ENCODE data around the gene SYPL2.
"Not testable (repeated sequence)": the region's sequence is repeated elsewhere in the genome, so short reads cannot be mapped to it uniquely, and the experiment has no call there.

SYPL2 gene

DNA sequence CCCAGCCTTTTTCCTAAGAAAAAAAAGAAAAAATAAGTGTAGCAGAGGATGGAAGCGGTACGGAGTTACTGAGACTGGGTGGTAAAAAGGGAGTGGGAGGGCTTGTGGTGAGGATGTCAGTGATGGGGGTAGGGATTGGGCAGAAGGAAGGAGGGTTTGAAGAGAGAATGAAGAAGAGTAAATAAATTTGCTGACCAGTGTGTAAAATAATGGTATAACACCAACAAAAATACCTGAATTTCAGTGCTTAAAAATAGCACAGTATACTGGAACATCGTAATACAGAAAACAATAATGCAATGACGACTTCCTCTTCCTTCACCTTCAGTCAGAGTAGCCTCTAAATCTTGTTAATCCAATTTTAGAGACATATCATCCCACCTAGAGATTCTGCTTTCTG lies 18.8 kb upstream of the SYPL2 start:
- H3K27me3 Mint-ChIP-seq, result peaks cover 43% of the 10 kb centered on the region
- H3K4me1 Mint-ChIP-seq, result no peaks in the 10 kb centered on the region
- DNase-seq, result no peak
- H3K36me3 Mint-ChIP-seq, result no peaks in the 10 kb centered on the region
- H3K27ac Mint-ChIP-seq, result peak overlapping the region; percentile 16
- H3K9me3 Mint-ChIP-seq, result no peaks in the 10 kb centered on the region
- CTCF ChIA-PET, result interaction anchor here (0.9 to 1.0 kb wide), 2 partner anchors 33 to 41 kb away, joined by 3 read pairs; no protein-coding TSS in a partner anchor
- no peak overlapping the region for H3K4me3 Mint-ChIP-seq

DNA sequence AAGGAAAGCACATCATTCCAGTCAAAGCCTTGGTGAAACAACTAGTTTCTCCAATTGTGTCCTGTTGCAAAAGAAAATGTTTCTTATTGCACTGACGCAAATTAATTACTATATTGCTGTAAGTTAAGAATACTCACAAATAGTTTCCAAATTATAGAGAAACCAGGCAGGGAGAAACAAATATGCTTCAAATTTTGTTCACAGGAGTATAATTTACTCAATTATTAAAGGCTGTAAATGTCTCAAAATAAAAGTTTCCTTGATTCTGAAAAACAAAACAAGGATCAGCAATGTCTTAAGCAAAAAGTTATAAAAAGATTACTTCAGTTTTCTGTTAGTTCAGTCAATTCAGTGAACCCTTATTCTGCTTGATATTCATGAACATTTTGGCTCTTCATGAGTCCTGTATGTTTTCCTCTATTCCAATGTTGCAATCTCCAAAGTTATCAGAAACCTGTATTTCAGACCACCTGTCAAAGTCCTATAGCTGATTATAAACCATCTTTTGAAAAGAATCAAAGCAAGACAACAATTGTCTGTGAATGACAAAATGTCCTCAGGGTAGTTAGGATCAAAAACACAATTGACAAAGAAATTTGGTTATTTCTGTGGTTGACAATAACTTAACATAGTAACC lies 11.7 kb upstream of the SYPL2 start:
- Mint-ChIP-seq H3K27me3 (peaks cover 42% of the 10 kb centered on the region), H3K27ac (no peak overlapping the region), H3K4me3 (no peak overlapping the region), H3K9me3 (peaks cover 19% of the 10 kb centered on the region), H3K4me1 (no peaks in the 10 kb centered on the region), H3K36me3 (peaks cover 2% of the 10 kb centered on the region)
- CTCF ChIA-PET, result no interaction called here
- no peak for DNase-seq

DNA sequence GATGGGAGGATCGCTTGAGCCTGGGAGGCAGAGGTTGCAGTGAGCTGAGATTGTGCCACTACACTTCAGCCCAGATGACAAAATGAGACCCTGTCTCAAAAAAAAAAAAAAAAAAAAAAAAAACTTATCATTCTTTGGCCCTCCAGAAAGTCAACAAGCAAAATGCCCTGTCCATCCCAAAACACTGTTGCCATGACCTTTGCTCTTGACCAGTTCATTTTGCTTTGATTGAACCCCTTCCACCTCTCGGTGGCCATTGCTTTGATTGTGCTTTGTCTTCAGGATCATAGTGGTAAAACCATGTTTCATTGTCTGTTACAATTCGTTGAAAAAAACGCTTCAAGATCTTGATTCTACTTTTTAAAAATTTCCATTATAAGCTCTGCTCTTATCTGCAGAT lies 8.5 kb upstream of the SYPL2 start:
- CTCF ChIA-PET, result interaction anchor here (1.2 kb wide), 1 partner anchor 75 kb away, joined by 3 read pairs; no protein-coding TSS in a partner anchor
- Mint-ChIP-seq H3K4me1 (no peaks in the 10 kb centered on the region), H3K36me3 (peaks cover 2% of the 10 kb centered on the region), H3K27ac (no peak overlapping the region), H3K27me3 (peaks cover 54% of the 10 kb centered on the region), H3K4me3 (no peak overlapping the region), H3K9me3 (peaks cover 19% of the 10 kb centered on the region)
- no peak for DNase-seq

DNA sequence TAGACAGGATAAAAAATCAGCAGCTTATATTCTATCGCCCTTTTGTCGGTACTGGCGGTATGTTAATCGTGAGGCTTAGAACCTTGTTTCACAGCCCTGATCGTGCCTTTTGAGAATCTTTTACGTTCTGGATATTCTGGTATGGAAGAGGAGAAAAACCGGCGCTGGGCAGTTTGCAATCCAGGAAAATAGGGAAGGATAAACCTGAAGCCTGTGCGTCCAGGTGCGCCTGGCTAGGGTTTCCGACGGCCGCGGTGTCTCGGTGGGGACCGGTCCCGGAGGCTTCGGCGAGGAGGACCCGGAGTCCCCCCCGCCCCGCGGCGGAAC lies 258 bp upstream of the SYPL2 start:
- Mint-ChIP-seq H3K27me3 (peaks cover 96% of the 10 kb centered on the region), H3K9me3 (no peaks in the 10 kb centered on the region), H3K27ac (no peak overlapping the region), H3K36me3 (no peaks in the 10 kb centered on the region), H3K4me1 (peaks cover 11% of the 10 kb centered on the region), H3K4me3 (peak overlapping the region; percentile 58)
- DNase-seq, result no peak
- CTCF ChIA-PET, result no interaction called here

DNA sequence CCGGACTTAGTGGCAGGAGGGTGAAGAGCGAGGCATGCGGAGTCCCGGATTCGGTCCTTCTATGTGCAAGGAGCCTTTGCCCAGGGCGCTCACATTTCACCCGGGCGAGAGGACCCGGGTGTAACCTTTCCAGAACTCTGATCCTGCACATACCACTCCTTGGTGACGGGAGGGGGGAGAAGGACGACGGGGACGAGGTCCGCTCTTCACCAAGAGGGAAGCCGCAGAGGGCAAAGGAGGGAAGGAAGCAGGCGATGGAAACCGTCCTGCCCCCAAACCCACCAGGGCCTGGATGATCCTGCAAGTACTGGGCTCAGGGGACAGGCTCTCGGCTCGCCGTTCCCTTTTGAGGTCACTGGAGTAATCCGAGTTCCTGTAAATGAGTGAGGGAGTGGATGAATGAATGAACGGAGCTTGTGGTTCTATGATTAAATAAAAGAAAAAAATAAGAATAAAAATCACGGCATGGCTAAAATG lies 993 bp downstream of the SYPL2 start:
- Mint-ChIP-seq H3K4me3 (no peak overlapping the region), H3K27ac (no peak overlapping the region), H3K4me1 (peaks cover 11% of the 10 kb centered on the region), H3K36me3 (no peaks in the 10 kb centered on the region), H3K27me3 (peaks cover 98% of the 10 kb centered on the region), H3K9me3 (no peaks in the 10 kb centered on the region)
- no peak for DNase-seq
- CTCF ChIA-PET, result no interaction called here

DNA sequence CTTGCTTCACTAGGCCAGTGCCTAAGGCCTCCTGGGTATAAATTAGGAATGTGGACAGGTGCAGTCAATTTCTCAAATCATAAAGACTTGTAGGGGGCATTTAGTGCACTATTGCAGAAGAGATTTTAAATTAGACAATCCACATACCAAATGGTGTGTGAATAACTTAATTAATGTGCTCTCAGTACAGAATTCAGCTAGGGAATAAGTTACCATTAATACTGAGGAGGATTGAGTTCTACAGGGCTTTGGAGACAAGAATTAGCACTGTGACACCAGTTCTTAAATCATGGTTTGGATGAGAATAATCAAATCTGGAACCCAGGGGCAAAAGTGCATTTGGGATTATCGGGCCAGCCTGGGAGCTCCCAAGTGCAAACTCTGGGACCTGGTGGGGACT lies 1.7 kb downstream of the SYPL2 start:
- no peak for DNase-seq
- H3K27ac Mint-ChIP-seq, result no peak overlapping the region
- H3K36me3 Mint-ChIP-seq, result no peaks in the 10 kb centered on the region
- H3K27me3 Mint-ChIP-seq, result peaks cover 99% of the 10 kb centered on the region
- no peaks in the 10 kb centered on the region for H3K9me3 Mint-ChIP-seq
- peaks cover 11% of the 10 kb centered on the region for H3K4me1 Mint-ChIP-seq
- CTCF ChIA-PET, result interaction anchor here (1.0 kb wide), 1 partner anchor 64 kb away, joined by 3 read pairs; no protein-coding TSS in a partner anchor
- H3K4me3 Mint-ChIP-seq, result no peak overlapping the region

DNA sequence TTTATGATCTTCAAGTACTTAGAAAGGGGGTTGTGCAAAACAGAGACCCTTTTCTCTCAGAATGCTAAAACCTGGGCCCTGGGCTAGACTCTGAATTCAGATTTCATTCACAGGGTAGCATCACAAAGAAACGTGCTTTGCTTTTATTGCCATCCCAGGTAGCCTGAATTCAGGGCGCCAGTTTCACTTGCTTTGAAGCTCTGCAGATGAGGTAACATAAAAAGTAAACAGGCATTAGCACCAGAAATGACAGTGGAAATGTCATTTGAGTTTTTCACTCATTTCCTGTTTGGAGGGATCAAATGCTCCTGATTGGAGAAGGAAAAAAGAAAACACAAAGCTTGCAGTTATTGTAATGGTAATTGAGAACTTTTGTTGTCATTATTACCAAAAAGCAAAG lies 2.6 kb downstream of the SYPL2 start:
- H3K27ac Mint-ChIP-seq, result no peak overlapping the region
- no peaks in the 10 kb centered on the region for H3K36me3 Mint-ChIP-seq
- H3K27me3 Mint-ChIP-seq, result peaks cover 97% of the 10 kb centered on the region
- CTCF ChIA-PET, result interaction anchor here (1.0 kb wide), 1 partner anchor 63 kb away, joined by 3 read pairs; no protein-coding TSS in a partner anchor
- DNase-seq, result no peak
- no peak overlapping the region for H3K4me3 Mint-ChIP-seq
- H3K4me1 Mint-ChIP-seq, result peaks cover 11% of the 10 kb centered on the region
- H3K9me3 Mint-ChIP-seq, result no peaks in the 10 kb centered on the region

DNA sequence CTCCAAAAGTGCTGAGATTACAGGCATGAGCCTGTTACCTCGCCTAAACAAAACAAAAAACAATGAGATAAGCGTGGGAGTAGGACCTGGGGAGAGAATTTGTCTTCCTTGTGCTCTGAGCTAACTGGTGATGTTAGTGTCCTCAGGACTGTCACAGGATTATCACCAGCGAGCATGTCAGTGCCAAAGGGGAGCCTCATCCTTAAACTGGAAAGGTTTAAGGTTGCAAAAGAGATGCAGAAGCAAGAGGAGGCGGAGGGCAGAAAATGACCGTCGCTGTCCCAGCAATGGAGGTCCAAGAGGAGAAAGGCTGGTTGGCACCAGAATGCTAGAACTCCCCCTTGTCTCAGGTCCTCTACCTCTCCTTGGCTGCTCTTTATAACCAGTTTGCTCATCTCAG lies 3.9 kb downstream of the SYPL2 start:
- H3K27ac Mint-ChIP-seq, result no peak overlapping the region
- CTCF ChIA-PET, result interaction anchor here (0.6 to 1.0 kb wide), 2 partner anchors 71 to 515 kb away, joined by 3 read pairs; no protein-coding TSS in a partner anchor
- DNase-seq, result no peak
- H3K36me3 Mint-ChIP-seq, result no peaks in the 10 kb centered on the region
- no peaks in the 10 kb centered on the region for H3K9me3 Mint-ChIP-seq
- H3K4me3 Mint-ChIP-seq, result no peak overlapping the region
- peaks cover 96% of the 10 kb centered on the region for H3K27me3 Mint-ChIP-seq
- peaks cover 11% of the 10 kb centered on the region for H3K4me1 Mint-ChIP-seq

DNA sequence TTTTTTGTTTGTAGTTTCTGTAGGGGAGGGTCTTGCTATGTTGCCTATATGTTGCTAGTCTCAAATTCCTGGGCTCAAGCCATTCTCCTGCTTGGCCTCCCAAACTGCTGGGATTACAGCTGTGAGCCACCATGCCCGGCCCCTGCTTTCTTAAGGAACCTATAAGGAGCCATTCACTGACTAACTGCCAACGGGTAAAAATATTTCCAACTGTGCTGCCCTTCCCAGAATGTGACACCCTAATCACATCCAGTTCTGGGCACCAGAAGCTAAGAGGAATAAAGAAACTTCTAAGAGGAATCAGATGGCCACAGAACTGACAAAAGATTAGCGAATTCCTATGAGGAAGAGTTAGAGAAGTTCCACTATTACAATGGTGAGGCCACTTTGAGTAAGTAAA lies 6.4 kb downstream of the SYPL2 start:
- H3K27me3 Mint-ChIP-seq, result peaks cover 92% of the 10 kb centered on the region
- no peaks in the 10 kb centered on the region for H3K9me3 Mint-ChIP-seq
- H3K4me3 Mint-ChIP-seq, result no peak overlapping the region
- CTCF ChIA-PET, result no interaction called here
- H3K27ac Mint-ChIP-seq, result no peak overlapping the region
- peaks cover 4% of the 10 kb centered on the region for H3K4me1 Mint-ChIP-seq
- no peaks in the 10 kb centered on the region for H3K36me3 Mint-ChIP-seq
- DNase-seq, result no peak

DNA sequence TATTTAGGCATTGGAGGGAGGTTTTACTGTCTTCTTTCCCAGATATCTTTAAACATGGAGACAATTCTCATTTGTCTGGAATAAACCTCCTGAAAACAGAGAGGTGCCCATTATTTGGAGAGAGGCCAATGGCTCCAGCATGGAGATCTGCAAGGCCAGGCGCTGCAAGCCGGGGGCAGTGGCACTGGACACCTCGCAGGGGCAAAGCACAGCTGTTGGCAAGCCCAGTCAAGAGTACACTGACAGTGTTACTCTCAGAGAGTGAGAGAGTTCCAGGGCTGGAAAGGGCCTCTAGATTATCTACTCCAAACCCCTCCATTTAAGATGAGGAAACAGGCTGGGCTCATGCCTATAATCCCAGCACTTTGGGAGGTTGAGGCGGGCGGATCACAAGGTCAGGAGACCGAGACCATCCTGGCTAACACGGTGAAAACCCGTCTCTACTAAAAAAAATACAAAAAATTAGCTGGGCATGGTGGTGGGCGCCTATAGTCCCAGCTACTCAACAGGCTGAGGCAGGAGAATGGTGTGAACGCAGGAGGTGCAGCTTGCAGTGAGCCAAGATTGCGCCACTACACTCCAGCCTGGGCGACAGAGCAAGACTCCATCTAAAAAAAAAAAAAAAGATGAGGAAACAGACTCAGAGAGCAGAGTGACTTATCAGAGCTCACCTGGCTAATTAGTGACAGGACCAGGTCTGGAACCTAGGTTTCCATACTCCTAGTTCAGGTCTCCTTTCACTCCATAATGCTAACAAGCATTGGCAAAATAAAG lies 7.1 kb downstream of the SYPL2 start:
- peaks cover 91% of the 10 kb centered on the region for H3K27me3 Mint-ChIP-seq
- not testable (repeated sequence) for DNase-seq, H3K9me3 Mint-ChIP-seq, H3K4me1 Mint-ChIP-seq, H3K4me3 Mint-ChIP-seq, H3K36me3 Mint-ChIP-seq, H3K27ac Mint-ChIP-seq
- CTCF ChIA-PET, result interaction anchor here (1.1 kb wide), 1 partner anchor 9 kb away, joined by 3 read pairs; no protein-coding TSS in a partner anchor

DNA sequence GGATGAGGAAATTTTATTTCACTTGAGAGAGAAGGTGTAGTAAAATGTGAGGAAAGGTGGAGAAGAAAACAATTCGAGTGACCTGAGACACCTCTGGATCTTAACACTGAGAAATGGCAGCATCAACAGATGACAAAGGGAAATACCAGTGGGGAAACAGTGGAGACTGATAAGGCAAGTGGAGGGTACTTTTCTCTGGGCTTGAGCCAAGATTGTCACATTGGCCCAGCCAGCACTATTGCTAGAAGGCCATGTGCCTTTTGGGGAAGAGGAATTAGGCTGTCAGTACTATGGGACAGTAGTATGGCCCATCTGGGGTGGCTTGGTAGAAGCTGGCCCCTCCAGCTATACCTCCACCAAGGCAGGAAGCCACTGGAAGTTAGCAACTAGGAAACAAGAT lies 8.4 kb downstream of the SYPL2 start:
- CTCF ChIA-PET, result no interaction called here
- peaks cover 88% of the 10 kb centered on the region for H3K27me3 Mint-ChIP-seq
- H3K4me1 Mint-ChIP-seq, result peaks cover 3% of the 10 kb centered on the region
- H3K9me3 Mint-ChIP-seq, result no peaks in the 10 kb centered on the region
- H3K27ac Mint-ChIP-seq, result no peak overlapping the region
- H3K4me3 Mint-ChIP-seq, result no peak overlapping the region
- DNase-seq, result no peak
- H3K36me3 Mint-ChIP-seq, result no peaks in the 10 kb centered on the region

DNA sequence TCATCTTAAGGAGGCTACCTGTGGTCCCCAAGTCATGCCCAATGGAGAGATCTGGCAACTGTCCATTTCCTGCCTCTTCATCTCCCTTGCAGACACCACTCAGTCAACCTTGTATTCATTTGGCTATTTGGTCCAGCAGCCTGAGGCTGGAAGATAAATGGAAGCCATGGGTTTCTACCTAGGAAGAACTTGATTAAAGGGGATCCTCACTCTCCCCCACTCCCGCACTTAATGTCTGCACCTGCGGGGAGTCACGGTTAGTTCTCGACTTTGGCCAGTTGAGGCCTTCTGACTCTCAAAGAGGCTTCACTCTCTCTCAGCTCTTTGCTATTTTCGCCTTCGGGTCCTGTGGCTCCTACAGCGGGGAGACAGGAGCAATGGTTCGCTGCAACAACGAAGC lies 8.9 kb downstream of the SYPL2 start:
- no peaks in the 10 kb centered on the region for H3K36me3 Mint-ChIP-seq
- H3K4me1 Mint-ChIP-seq, result peaks cover 3% of the 10 kb centered on the region
- no peak for DNase-seq
- CTCF ChIA-PET, result no interaction called here
- H3K27ac Mint-ChIP-seq, result no peak overlapping the region
- no peak overlapping the region for H3K4me3 Mint-ChIP-seq
- H3K9me3 Mint-ChIP-seq, result no peaks in the 10 kb centered on the region
- peaks cover 88% of the 10 kb centered on the region for H3K27me3 Mint-ChIP-seq

DNA sequence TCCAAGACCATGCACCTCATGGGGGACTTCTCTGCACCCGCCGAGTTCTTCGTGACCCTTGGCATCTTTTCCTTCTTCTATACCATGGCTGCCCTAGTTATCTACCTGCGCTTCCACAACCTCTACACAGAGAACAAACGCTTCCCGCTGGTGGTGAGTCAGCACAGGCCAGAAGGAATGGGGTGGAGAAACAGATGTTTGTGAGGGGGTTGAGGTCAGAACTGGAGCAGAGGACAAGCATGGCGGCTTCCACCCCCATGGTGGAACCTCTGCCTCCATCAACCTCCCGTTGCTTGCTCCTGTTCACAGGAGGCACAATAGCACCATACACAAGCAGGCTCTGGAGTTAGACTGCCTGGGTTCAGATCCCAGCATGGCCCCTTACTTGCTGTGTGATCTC lies 10.5 kb downstream of the SYPL2 start:
- no peaks in the 10 kb centered on the region for H3K36me3 Mint-ChIP-seq
- CTCF ChIA-PET, result interaction anchor here (1.3 kb wide), 1 partner anchor 13 kb away, joined by 3 read pairs; no protein-coding TSS in a partner anchor
- no peak for DNase-seq
- no peaks in the 10 kb centered on the region for H3K9me3 Mint-ChIP-seq
- no peak overlapping the region for H3K27ac Mint-ChIP-seq
- H3K27me3 Mint-ChIP-seq, result peaks cover 89% of the 10 kb centered on the region
- H3K4me1 Mint-ChIP-seq, result peaks cover 3% of the 10 kb centered on the region
- no peak overlapping the region for H3K4me3 Mint-ChIP-seq

DNA sequence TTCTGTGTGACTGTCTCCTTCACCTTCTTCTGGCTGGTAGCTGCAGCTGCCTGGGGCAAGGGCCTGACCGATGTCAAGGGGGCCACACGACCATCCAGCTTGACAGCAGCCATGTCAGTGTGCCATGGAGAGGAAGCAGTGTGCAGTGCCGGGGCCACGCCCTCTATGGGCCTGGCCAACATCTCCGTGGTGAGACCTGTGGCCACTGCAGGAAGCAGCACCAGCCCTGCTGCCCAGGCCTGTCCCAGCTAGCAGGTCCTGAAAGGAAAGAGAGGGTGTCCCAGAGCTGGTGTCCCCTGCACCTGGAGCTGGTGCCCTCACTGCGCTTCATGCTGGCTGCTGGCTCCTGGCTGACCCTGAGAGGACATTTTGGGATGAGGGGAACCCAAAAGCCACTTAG lies 11.5 kb downstream of the SYPL2 start:
- Mint-ChIP-seq H3K27ac (no peak overlapping the region), H3K4me3 (no peak overlapping the region), H3K27me3 (peaks cover 83% of the 10 kb centered on the region), H3K9me3 (no peaks in the 10 kb centered on the region), H3K4me1 (peaks cover 10% of the 10 kb centered on the region), H3K36me3 (no peaks in the 10 kb centered on the region)
- CTCF ChIA-PET, result no interaction called here
- DNase-seq, result no peak

DNA sequence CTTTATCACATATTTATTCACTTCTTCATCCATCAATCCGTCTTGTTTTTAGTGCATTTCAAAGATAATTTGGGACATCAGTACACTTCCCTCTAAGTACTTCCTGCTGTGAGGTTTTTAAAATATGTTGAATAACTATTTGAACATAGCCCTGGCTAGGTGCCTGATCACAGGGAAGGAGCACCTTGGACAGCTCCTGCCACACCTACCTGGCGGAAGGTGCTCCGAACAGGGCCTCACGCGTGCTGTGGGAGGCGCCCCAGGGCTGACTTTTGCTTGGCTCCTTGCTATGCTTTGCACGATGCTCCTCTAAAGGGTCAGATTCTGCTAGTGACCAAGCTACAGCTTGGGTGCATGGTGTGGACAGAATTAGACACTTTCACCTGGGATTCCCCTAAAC lies 12.5 kb downstream of the SYPL2 start:
- Mint-ChIP-seq H3K27me3 (peaks cover 81% of the 10 kb centered on the region), H3K27ac (no peak overlapping the region), H3K4me3 (no peak overlapping the region), H3K4me1 (peaks cover 18% of the 10 kb centered on the region), H3K9me3 (no peaks in the 10 kb centered on the region), H3K36me3 (no peaks in the 10 kb centered on the region)
- DNase-seq, result peak; percentile 80
- CTCF ChIA-PET, result interaction anchor here (0.8 to 1.8 kb wide), 3 partner anchors 19 to 53 kb away, joined by 3 to 14 read pairs (median 3); no protein-coding TSS in a partner anchor
